GM12878 (cell line): Measurements from ENCODE around the gene STAMBPL1. TPM values are rescaled to one million over a fixed set of nuclear protein-coding genes. Genes with fewer than 3 reads are reported as not detected.

Source experiments
- ATAC-seq: fragments of 200-7000 bp; cut with Tn5 transposase; 3 replicates; pipeline ENCODE4 v1.9.1; 2020; ENCODE audit warnings: mild to moderate bottlenecking, moderate library complexity
- BruUV-seq: library from RNA; stranded (reverse); fragments of 400-500 nt; replicated peaks from 2 replicates; lab custom pipeline; 2021; lab: Mats Ljungman, UMichigan
- CTCF ChIA-PET: fragments of 300-600 bp; sonication (Branson Sonifier 250); formaldehyde crosslinking; extraction: SDS; loops from one replicate; lab custom pipeline; 2021; ENCODE audit warnings: inconsistent platforms; lab: Yijun Ruan, JAX
- POLR2A ChIA-PET: fragments of 350-600 bp; formaldehyde crosslinking; extraction: SDS; loops from one replicate; lab custom pipeline; 2021; ENCODE audit warnings: inconsistent platforms; lab: Charles Lee
- RAD21 ChIA-PET: fragments of 300-600 bp; sonication (Branson Sonifier 250); formaldehyde crosslinking; loops from one replicate; lab custom pipeline; 2023; ENCODE audit warnings: antibody characterized with exemption; ENCODE audit not compliant: unreplicated experiment; lab: Charles Lee
- SMC1A ChIA-PET: fragments of 300-600 bp; sonication (Branson Sonifier 250); formaldehyde crosslinking; loops from one replicate; lab custom pipeline; 2023; ENCODE audit not compliant: unreplicated experiment, uncharacterized antibody; lab: Charles Lee
- DNase-seq: peaks from one replicate; pipeline ENCODE4 v3.0.0-alpha.2; 2011; ENCODE audit warnings: low read depth, low spot score
- FAIRE-seq: peaks from 3 replicates; lab custom pipeline; 2011; peaks lifted over from hg19 to GRCh38; lab: Jason Lieb, UNC
- H2AFZ ChIP-seq: 2 replicates; pipeline ENCODE4 v1.6.0; 2011; ENCODE audit warnings: low read depth, low read length, control low read depth; ENCODE audit not compliant: control insufficient read depth
- H3K27ac ChIP-seq: 2 replicates; pipeline ENCODE4 v1.5.1; 2011; ENCODE audit warnings: control low read depth; ENCODE audit not compliant: control insufficient read depth, insufficient read depth
- H3K27me3 ChIP-seq, 2 experiments: replicated peaks in 1 of 2; 2 replicates each; pipeline versions ENCODE4 v1.6.0 to v1.6.1; 2011; ENCODE audit warnings: low read length in 1 of 2; ENCODE audit not compliant: control insufficient read depth in 2 of 2, insufficient read depth in 2 of 2
- H3K36me3 ChIP-seq, 2 experiments: 2 replicates each; pipeline ENCODE4 v1.5.1; 2011; ENCODE audit warnings: low read length in 1 of 2; ENCODE audit not compliant: control insufficient read depth in 2 of 2, insufficient read depth in 2 of 2
- H3K4me1 ChIP-seq: 2 replicates; pipeline ENCODE4 v1.6.1; 2011; ENCODE audit warnings: mild to moderate bottlenecking, low read length, moderate library complexity, mixed read lengths; ENCODE audit not compliant: control insufficient read depth, insufficient read depth
- H3K4me2 ChIP-seq: 2 replicates; pipeline ENCODE4 v1.6.0; 2011; ENCODE audit warnings: control low read depth; ENCODE audit not compliant: control insufficient read depth, insufficient read depth
- H3K4me3 ChIP-seq: fragments of 200-600 bp; sonication (generic); 2 replicates; pipeline ENCODE4 v1.5.1; 2016
- H3K79me2 ChIP-seq: 2 replicates; pipeline ENCODE4 v1.6.0; 2011; ENCODE audit warnings: low read length; ENCODE audit not compliant: control insufficient read depth, insufficient read depth
- H3K9ac ChIP-seq: 2 replicates; pipeline ENCODE4 v1.8.0; 2011; ENCODE audit warnings: low read length, control low read depth, mixed read lengths; ENCODE audit not compliant: control insufficient read depth, insufficient read depth
- H3K9me3 ChIP-seq: replicated peaks from 3 replicates; pipeline ENCODE4 v1.5.1; 2011; ENCODE audit warnings: mild to moderate bottlenecking, low read length; ENCODE audit not compliant: control insufficient read depth, insufficient read depth
- H4K20me1 ChIP-seq: 2 replicates; pipeline ENCODE4 v1.6.0; 2011; ENCODE audit not compliant: control insufficient read depth, insufficient read depth
- BCL11A ChIP-seq: IDR thresholded peaks from 2 replicates; pipeline ENCODE4 v1.6.1; 2011; ENCODE audit warnings: low read depth, low read length
- BHLHE40 ChIP-seq, 2 experiments: fragments of 450-650 bp in 1 of 2; IDR thresholded peaks; 2 replicates each; pipeline ENCODE4 v1.6.1; 2011 to 2017; ENCODE audit warnings: low read depth in 2 of 2, borderline replicate concordance in 1 of 2, improper control_type of control experiment in 1 of 2, low read length in 1 of 2, mild to moderate bottlenecking in 1 of 2
- CBFB ChIP-seq: IDR thresholded peaks from 2 replicates; pipeline ENCODE4 v1.6.1; 2016; ENCODE audit warnings: antibody characterized with exemption, low read depth
- EGR1 ChIP-seq, 2 experiments: IDR thresholded peaks; 1 replicate in 1 of 2; 2 replicates in 1 of 2; pipeline ENCODE4 v1.6.1; 2011 to 2012; ENCODE audit warnings: low read depth in 2 of 2, low read length in 2 of 2, borderline replicate concordance in 1 of 2, mild to moderate bottlenecking in 1 of 2, moderate library complexity in 1 of 2
- MEF2B ChIP-seq: fragments of 450-650 bp; IDR thresholded peaks from 2 replicates; pipeline ENCODE4 v1.6.1; 2018; ENCODE audit warnings: mild to moderate bottlenecking, moderate library complexity; ENCODE audit not compliant: partially characterized antibody, poor library complexity, severe bottlenecking
- PAX8 ChIP-seq: fragments of 450-650 bp; IDR thresholded peaks from 2 replicates; pipeline ENCODE4 v1.6.1; 2017; ENCODE audit warnings: mild to moderate bottlenecking, moderate library complexity
- RAD21 ChIP-seq: IDR thresholded peaks from 2 replicates; pipeline ENCODE4 v1.6.1; 2011; ENCODE audit warnings: mild to moderate bottlenecking, low read depth, low read length, moderate library complexity; ENCODE audit not compliant: insufficient read depth
- RFX5 ChIP-seq: IDR thresholded peaks from 2 replicates; pipeline ENCODE4 v1.6.1; 2011; ENCODE audit warnings: low read depth, low read length, improper control_type of control experiment
- SIN3A ChIP-seq: IDR thresholded peaks from 2 replicates; pipeline ENCODE4 v1.6.1; 2012; ENCODE audit warnings: low read depth, low read length, improper control_type of control experiment
- SMARCA5 ChIP-seq: fragments of 450-650 bp; IDR thresholded peaks from 2 replicates; pipeline ENCODE4 v1.6.1; 2017; ENCODE audit warnings: mild to moderate bottlenecking
- SRF ChIP-seq, 2 experiments: IDR thresholded peaks; 2 replicates each; pipeline ENCODE4 v1.6.1; 2011; ENCODE audit warnings: low read depth in 2 of 2, low read length in 2 of 2, mild to moderate bottlenecking in 1 of 2, moderate library complexity in 1 of 2
- TAF1 ChIP-seq: IDR thresholded peaks from 2 replicates; pipeline ENCODE4 v1.6.1; 2011; ENCODE audit warnings: mild to moderate bottlenecking, low read depth, low read length, borderline replicate concordance
- WGBS: methylation state at CpG from one replicate; pipeline ENCODE4 v1.1.6; 2016; ENCODE audit warnings: low lambda C conversion rate; ENCODE audit not compliant: insufficient replicate concordance, insufficient coverage; ENCODE audit errors: missing lambda C conversion rate; 5-methylcytosine and 5-hydroxymethylcytosine counted together
- in situ Hi-C: fragments of 300-500 bp; cut with MboI; formaldehyde crosslinking; loops from 9 replicates; pipeline ENCODE4 v1.14.3; 2018; ENCODE audit warnings: mixed read lengths
- intact Hi-C: fragments of 100-400 bp; cut with micrococcal nuclease; formaldehyde crosslinking; loops from one replicate; pipeline ENCODE4 v1.14.2; 2022; ENCODE audit not compliant: unreplicated experiment
- polyA plus RNA-seq, 11 experiments: library from polyadenylated mRNA; depleted of rRNA in 4 of 11; unstranded in 6 of 11; stranded (reverse) in 5 of 11; fragments of >200 nt; fragmentation: Nextera tagmentation in 4 of 11; fragmentation: Illumina TruSeq in 1 of 11; extraction: Ambion mirVana in 4 of 11; extraction: Trizol in 1 of 11; gene quantifications; 1 replicate in 1 of 11; 2 replicates in 10 of 11; pipeline versions ENCODE4 v1.2.1 to v1.2.3, GENCODE V29; 2011 to 2016; ENCODE audit warnings: inconsistent platforms in 2 of 11, missing spikeins in 2 of 11, low read depth in 1 of 11
- total RNA-seq, 4 experiments: library from RNA; depleted of rRNA in 3 of 4; stranded (reverse); fragments of >200 nt in 3 of 4; fragmentation: Illumina TruSeq in 1 of 4; extraction: Trizol in 1 of 4; gene quantifications; 2 replicates each; pipeline versions ENCODE4 v1.2.1 to v1.2.3, GENCODE V29; 2013 to 2021

STAMBPL1 gene
- total and polyA plus RNA-seq, 10 of the 15 experiments (the other 5 are each of a cell fraction or from before 2014, with no cell fraction given), result 7.5 to 44.1 (median 25.4) TPM

GRCh38 chr10:88903715-88904114 lies 23.7 kb downstream of the STAMBPL1 start:
- ChIA-PET RAD21 (interaction anchor here (7.9 kb wide), 1 partner anchor 16 kb away, joined by 249 read pairs; no protein-coding TSS in a partner anchor), CTCF (interaction anchor here (5.2 to 6.5 kb wide), 2 partner anchors 28 to 68 kb away, joined by 71 to 93 read pairs; no protein-coding TSS in a partner anchor), POLR2A (interaction anchor here (1.5 kb wide), 1 partner anchor 17 kb away, joined by 4 read pairs; no protein-coding TSS in a partner anchor), SMC1A (interaction anchor here (0.9 to 8.4 kb wide), 4 partner anchors 17 to 99 kb away, joined by 3 to 329 read pairs (median 96); no protein-coding TSS in a partner anchor)
- no peak for TF ChIP-seq BHLHE40 (IDR thresholded peaks at IDR 0.05; ENCODE audit: borderline replicate concordance in 1 of 2, low read depth in 2 of 2, low read length in 1 of 2)
- no peak for TF ChIP-seq BCL11A
- no peak for TF ChIP-seq RFX5
- TF ChIP-seq SRF (IDR thresholded peaks at IDR 0.05; ENCODE audit: low read depth in 2 of 2, low read length in 2 of 2), result no peak
- no peak for TF ChIP-seq RAD21
- TF ChIP-seq MEF2B, result no peak
- no peak for TF ChIP-seq EGR1 (IDR thresholded peaks at IDR 0.05; ENCODE audit: borderline replicate concordance in 1 of 2, low read depth in 2 of 2, low read length in 2 of 2)
- no peak for TF ChIP-seq CBFB
- TF ChIP-seq TAF1, result no peak
- no peak for TF ChIP-seq SMARCA5
- no peak for TF ChIP-seq PAX8
- TF ChIP-seq SIN3A, result no peak
- no peak for DNase-seq
- no TSS peak for BruUV-seq
- WGBS, result 100% methylated on average over 3 of the region's 3 CpGs
- H3K4me2 ChIP-seq, result no peak overlapping the region
- H3K4me1 ChIP-seq, result peaks cover 40% of the 10 kb centered on the region
- FAIRE-seq, result no peak
- ATAC-seq, result no peak
- peaks cover 24% of the 10 kb centered on the region for H3K79me2 ChIP-seq
- H3K4me3 ChIP-seq, result no peak overlapping the region
- intact Hi-C loops, result no loop called here
- in situ Hi-C loops, result no loop called here
- H3K27ac ChIP-seq, result no peak overlapping the region
- H3K27me3 ChIP-seq, result no peaks in the 10 kb centered on the region
- H3K9me3 ChIP-seq, result no peaks in the 10 kb centered on the region
- no peak overlapping the region for H2AFZ ChIP-seq
- H3K36me3 ChIP-seq, result peaks cover 0 to 9% of the 10 kb centered on the region in 2 experiments
- no peaks in the 10 kb centered on the region for H4K20me1 ChIP-seq
- H3K9ac ChIP-seq, result no peak overlapping the region
